ENCODE measurements around the gene HSPB6.

HSPB6 gene

DNA sequence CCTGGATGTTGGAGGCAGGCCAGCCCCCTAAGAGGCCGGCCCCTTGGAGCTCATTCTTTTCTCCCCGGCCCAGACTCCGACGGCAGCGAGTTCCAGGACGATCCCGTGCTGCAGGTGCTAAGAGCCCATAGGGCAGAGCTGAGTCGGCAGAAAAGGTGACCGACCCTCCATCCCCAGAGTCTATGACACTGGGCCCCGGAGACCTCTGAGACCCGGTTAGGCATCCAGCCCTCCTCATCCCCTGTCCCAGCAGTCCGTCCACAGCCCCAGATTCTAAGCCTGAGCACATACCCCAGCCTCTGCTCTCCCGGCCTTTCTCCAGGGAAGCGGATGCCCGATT lies 11.2 kb upstream of the HSPB6 start:
- H3K27ac ChIP-seq, result no peak overlapping the region
- TF ChIP-seq, protein P1, sequence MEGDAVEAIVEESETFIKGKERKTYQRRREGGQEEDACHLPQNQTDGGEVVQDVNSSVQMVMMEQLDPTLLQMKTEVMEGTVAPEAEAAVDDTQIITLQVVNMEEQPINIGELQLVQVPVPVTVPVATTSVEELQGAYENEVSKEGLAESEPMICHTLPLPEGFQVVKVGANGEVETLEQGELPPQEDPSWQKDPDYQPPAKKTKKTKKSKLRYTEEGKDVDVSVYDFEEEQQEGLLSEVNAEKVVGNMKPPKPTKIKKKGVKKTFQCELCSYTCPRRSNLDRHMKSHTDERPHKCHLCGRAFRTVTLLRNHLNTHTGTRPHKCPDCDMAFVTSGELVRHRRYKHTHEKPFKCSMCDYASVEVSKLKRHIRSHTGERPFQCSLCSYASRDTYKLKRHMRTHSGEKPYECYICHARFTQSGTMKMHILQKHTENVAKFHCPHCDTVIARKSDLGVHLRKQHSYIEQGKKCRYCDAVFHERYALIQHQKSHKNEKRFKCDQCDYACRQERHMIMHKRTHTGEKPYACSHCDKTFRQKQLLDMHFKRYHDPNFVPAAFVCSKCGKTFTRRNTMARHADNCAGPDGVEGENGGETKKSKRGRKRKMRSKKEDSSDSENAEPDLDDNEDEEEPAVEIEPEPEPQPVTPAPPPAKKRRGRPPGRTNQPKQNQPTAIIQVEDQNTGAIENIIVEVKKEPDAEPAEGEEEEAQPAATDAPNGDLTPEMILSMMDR (IDR thresholded peaks at IDR 0.05), result no peak
- no peak overlapping the region for H3K4me3 ChIP-seq
- no peak for DNase-seq (ENCODE audit: low spot score)

- no peak overlapping the region for H3K27ac ChIP-seq
- no peak for DNase-seq (ENCODE audit: low spot score)
- TF ChIP-seq, protein P1 (IDR thresholded peaks at IDR 0.05), result no peak
- H3K4me3 ChIP-seq, result no peak overlapping the region
Observed at GRCh38 chr19:35767288-35768081, 10.7 kb upstream of the HSPB6 start.

DNA sequence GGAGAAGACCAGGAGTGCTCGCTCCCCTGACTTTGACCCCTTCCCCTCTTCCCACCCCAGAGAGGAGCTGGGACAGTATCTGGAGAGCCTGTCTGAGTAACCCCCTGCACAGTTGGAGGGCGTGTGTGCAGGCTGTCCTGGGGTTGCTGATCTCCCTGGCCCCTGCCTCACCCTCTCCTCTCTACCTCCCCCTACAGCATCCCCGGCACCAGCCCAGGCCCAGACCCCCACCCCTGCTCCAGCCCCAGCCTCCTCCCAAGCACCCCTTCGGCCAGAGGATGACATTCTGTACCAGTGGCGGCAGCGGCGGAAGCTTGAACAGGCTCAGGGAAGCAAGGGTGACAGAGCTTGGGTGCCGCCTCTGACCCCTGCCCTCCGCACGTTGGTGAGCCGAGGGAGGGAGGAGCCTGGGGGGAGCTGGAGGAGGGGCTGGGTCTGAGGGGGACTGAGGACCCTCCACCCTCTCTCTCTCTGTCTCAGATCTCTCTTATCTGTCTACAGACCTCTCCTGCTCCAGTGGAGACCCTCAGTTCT lies 9.8 kb upstream of the HSPB6 start:
- TF ChIP-seq, protein P1 (IDR thresholded peaks at IDR 0.05), result no peak
- Histone ChIP-seq H3K4me3 (no peak overlapping the region), H3K27ac (no peak overlapping the region)
- no peak for DNase-seq (ENCODE audit: low spot score)

DNA sequence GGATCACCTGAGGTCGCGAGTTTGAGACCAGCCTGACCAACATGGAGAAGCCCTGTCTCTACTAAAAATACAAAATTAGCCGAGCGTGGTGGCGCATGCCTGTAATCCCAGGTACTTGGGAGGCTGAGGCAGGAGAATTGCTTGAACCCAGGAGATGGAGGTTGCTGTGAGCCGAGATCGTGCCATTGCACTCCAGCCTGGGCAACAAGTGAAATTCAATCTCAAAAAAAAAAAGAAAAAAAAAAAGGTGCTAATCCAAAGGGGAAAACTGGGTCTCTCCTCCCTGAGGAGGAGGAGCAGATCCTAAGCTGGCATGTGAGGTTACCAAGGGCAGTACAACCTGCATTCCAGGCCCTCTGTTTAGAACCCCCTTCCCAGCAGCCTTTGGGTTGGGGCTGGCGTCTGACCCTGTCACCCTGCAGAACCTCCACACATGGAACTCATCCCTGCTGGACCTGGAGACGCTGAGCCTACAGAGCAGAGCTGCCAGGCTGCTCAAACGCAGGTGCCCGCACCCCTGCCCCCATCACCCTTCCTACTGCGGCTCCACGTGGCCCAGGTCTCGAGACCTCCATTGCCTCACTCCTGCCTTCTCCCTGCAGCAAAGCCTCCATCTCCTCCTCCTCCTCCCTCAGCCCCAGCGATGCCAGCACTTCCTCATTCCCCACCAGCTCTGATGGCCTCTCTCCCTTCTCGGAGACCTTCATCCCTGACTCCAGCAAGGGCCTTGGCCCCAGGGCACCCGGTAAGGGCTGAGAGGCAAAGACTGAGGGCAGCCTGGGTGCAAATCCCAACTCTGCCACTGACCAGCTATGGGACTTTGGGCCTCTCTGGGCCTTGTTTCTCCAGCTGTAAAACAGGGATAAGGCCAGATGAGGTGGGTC lies 7.8 kb upstream of the HSPB6 start:
- TF ChIP-seq, protein P1 (IDR thresholded peaks at IDR 0.05), result no peak
- no peak overlapping the region for H3K27ac ChIP-seq
- H3K4me3 ChIP-seq, result no peak overlapping the region
- DNase-seq (ENCODE audit: low spot score), result no peak

GRCh38 chr19:35760711-35761349 lies 4.0 kb upstream of the HSPB6 start:
- TF ChIP-seq, protein P1 (IDR thresholded peaks at IDR 0.05), result no peak
- DNase-seq (ENCODE audit: low spot score), result no peak
- Histone ChIP-seq H3K4me3 (no peak overlapping the region), H3K27ac (no peak overlapping the region)

GRCh38 chr19:35759697-35760096 lies 2.9 kb upstream of the HSPB6 start:
- Histone ChIP-seq H3K27ac (no peak overlapping the region), H3K4me3 (no peak overlapping the region)
- no peak for DNase-seq (ENCODE audit: low spot score)
- TF ChIP-seq, protein P1 (IDR thresholded peaks at IDR 0.05), result no peak
